M059J (cell line): Measurements from ENCODE around the gene ERRFI1. TPM values are rescaled to one million over a fixed set of nuclear protein-coding genes. Genes with fewer than 3 reads are reported as not detected.

Source experiments
- DNase-seq: peaks from one replicate; pipeline ENCODE4 v3.0.0-alpha.2; 2012; ENCODE audit warnings: low read depth
- total RNA-seq: library from RNA; depleted of rRNA; stranded (reverse); fragments of >200 nt; shearing (Covaris generic); gene quantifications from 2 replicates; pipeline ENCODE4 v1.2.3, GENCODE V29; 2014

The ERRFI1 gene
- total RNA-seq, 1 experiment from 2014 or later = 146 TPM

GRCh38 chr1:8018492-8019228 lies 7.4 kb downstream of the ERRFI1 start:
- peak; percentile 75 for DNase-seq

GRCh38 chr1:8017495-8018197 lies 8.5 kb downstream of the ERRFI1 start:
- DNase-seq = peak; percentile 87

DNA sequence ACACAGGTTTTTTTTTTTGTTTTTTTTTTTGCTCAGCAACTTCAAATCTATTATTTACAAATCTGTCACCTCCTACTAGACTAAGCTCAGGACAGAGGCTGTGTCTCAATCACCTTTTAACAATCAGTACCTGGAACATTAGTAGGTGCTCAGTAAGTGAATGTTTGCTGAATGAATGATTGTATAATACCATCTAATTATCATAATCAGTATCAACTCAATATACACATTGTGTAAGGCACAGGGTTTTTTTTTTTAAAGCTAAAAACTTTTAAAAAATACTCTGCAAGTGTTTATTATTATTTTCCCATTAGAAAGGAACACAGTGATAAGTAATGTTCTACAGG lies 9.2 kb downstream of the ERRFI1 start:
- no peak for DNase-seq

GRCh38 chr1:8016210-8016894 lies 9.8 kb downstream of the ERRFI1 start:
- DNase-seq = no peak

GRCh38 chr1:8015809-8016165 lies 10.3 kb downstream of the ERRFI1 start:
- no peak for DNase-seq

DNA sequence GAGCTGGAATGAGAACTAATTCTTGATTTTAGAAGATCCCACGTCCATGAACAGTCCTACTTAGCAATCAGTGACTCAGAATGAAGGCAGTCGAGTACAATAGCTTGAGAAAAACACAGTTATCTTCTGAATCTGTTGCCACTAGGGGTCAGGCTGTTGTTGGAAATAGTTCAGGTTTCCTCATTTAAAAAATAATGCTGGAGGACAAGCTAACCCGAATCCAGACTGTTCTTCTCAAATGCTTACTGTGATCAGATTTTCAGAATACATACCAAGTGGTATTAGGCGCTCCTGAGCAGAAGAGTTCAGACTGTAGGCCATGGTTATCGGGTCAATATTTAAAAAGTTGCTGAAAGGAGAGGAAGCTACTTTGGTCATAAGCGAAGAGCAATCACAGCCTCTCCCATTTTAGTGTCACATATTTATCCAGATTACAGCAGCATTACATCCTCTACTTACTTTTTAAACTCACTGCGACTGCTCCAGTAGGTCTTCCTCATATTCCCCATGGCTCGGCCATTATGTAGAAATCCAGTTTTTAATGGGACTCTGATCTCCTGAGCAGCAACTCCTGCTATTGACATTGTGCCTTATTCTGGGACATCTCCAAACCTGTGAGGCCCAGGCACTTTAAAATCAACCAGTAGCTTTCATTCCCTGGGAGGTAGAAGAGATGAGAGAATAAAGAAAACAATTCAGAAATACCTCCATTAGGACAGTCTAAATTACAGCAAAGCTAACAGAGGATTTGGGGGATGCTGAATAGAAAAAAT lies 10.9 kb downstream of the ERRFI1 start:
- DNase-seq = peak; percentile 87

- no peak for DNase-seq
These were observed 11.6 kb downstream of the ERRFI1 start for GRCh38 chr1:8014381-8014988.

DNA sequence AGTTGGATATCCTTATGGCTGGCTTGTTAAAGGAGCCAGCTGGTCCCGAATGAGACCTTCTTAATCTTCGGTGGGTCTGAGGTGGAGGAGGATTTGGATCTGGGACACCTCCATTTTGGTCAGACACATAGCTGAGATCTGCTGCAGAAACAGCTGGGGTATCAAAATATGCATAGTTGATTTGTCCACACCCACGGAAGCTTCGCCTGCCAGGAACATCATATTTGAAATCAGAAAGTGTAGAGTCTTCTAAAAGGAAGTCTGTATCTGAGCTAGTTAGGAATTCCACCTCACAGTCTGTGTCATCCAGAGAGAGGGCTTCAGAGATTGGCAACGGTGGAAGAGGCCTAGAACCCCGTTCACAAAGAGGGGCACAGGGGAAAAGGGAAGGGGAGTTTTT lies 12.3 kb downstream of the ERRFI1 start:
- no peak for DNase-seq

- DNase-seq = no peak
These were observed 12.7 kb downstream of the ERRFI1 start for GRCh38 chr1:8013399-8013798.

DNA sequence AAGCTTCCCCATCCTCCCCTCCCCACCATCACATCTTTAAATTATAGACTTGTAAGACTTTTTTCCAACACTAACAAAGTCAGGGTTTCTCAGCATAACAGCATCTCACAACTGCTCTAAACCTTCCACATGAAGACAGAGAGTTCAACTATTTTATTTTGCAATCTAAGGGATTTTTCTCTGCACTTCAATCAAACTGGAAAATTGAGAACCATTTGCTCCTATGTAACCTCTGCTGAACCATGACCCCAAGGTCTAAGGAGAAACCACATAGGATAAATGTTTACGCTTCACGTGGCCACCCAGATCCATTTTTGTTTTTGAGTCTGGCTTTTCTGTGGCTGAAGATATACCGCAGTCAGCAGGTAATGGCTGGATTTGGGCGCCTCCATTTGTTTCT lies 13.2 kb downstream of the ERRFI1 start:
- DNase-seq = no peak

DNA sequence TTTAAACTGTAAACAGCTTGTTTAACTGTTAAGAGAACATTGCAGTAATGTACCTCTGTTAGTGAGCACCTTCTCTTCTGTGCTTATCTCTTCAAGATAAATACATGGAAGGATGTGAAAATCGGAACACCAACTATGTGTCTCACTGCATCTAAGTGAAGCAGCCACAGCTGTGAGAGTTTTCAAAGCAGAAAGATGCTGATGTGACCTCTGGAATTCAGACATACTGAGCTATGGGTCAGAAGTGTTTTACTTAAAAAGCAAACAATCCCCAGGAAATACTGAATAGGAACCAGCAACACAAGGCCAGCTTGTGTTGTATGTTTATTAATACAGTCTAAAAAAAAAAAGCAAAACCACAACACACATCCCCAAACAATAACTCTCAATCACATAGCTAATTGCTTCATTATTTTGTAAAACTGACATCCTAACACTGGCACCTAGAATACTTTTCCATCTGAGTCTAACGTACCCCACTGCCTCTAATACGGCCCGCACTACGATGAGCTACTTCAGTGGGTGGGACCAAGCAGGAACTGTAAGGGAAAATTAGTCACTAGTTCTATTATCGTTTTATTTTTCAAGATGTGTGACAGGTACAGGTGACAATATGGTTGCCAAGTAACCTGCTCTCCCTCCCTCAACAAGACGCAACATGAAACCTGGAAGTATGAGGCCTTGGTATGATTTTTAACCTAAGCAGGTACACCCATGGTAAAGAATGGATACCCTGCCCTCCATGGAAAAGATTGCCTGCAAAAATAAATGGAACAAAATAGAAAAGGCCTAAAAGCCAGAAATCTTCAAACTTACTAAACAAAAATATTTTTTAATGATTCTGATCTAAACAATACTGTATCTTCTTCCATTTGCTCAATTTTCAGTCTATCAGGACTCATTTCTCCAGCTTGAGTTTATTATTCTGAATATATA lies 13.9 kb downstream of the ERRFI1 start:
- no peak for DNase-seq

- no peak for DNase-seq
These were observed 15.1 kb downstream of the ERRFI1 start for GRCh38 chr1:8011016-8011415.

GRCh38 chr1:8010080-8010664 lies 15.9 kb downstream of the ERRFI1 start:
- no peak for DNase-seq

DNA sequence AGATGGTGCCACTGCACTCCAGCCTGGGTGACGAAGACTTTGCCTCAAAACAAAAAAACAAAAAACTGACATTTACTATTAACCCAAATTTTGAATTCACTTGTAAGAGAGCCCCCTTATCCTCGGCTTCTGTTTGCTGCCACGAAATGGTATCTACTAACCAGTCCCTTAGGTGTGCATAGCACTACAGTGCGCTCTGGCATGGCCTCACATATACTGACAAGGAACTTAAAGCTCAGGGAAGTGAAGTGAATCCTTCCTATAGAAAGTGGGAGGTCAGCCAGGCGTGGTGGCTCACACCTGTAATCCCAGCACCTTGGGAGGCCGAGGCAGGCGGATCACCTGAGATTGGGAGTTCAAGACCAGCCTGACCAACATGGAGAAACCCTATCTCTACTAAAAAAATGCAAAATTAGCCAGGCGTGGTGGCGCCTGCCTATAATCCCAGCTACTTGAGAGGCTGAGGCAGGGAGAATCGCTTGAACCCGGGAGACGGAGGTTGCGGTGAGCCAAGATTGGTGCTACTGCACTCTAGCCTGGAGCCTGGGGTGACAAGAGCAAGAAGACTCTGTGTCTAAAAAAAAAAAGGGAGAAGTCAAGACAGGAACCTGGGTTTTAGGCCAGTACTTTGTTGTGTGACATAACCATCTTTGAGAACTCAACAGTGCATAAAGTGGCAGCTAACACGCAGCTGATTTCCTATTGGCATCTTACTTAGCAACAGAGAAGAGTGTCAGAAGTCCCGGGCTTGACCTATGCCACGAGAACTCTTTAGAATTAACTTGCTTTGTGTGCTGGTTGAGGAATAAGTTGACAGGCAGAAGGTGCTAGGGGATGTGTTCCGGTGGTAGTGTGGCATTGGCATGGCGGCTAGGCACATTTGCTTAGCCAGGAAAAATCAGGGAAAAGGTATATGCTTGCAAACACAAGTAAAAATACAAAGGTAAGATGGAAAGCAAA lies 16.8 kb downstream of the ERRFI1 start:
- no peak for DNase-seq

- no peak for DNase-seq
These were observed 19.8 kb downstream of the ERRFI1 start for GRCh38 chr1:8006037-8006963.

DNA sequence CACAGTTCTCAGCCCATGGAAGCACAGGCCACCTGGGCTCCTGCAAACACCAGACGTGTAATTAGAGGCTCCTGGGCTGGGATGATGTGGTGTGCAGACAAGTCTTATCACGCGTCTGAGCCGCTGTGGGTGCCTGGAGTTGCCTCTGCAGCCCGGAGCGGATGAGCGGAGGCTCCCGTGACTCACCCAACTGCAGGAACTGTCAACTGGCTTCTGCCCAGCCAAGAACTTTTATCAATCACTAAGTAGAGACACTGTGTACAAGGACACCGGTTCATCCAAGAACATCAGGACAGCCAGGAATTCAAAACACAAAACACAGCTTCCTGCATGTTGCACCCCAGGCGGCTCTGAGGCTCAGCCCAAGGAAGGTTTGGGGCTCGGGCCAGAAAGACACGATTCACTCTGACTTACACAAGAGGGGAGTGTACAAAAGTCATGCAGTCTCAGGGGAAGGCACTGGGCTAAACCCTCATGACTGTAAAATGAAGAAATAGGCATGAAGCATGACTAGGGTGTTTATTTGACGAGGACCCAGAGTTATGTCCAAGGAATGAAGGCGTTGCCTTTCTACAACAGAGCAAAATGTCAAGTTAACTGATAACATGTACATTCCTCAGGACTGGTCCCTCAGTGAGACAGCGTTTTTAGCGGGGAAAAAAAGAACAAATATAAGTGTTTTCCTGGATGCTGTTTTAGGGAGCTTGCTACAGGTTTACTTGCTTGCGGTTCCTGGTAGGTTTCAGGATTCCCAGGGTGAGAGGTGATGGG lies 21.1 kb downstream of the ERRFI1 start:
- peak; percentile 90 for DNase-seq

DNA sequence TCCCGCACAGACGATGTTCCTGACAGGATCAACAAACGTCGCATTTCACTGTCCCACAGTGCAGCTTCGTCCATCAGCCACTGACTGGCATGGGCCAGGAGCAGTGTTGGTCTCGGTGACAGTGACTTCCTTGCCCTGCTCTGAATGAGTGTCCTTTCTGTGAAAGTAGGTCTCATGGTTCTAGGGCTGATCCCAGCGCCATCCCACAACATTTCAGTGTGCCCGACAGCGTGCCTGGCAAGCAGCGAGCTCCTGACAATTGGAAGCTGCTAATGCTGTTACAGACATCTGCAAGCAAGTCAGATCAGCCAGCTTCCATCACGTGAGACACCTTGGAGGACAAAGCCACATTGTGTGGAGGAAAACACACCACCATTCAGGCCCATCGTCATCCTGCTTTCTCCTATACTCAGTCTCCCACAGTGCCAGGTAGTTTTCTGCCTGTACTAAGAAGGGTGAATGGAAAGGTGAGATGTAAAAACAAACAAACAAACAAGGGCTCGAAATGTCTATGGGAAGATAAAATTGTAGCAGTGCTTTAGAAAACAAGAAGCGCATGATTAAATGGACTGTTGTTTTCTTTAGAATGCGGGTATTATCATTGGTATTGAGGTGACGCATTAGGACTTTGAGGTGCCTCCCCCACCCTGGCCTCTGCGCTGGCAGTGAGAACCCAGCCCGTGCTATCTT lies 21.9 kb downstream of the ERRFI1 start:
- DNase-seq = no peak
